Upper lobe of left lung (tissue), 6 donors: ENCODE measurements around the gene MVB12B. TPM values are rescaled to one million over a fixed set of nuclear protein-coding genes. Genes with fewer than 3 reads are reported as not detected.
A peak's percentile ranks its signal among the peaks of the same experiment; 100 is the strongest.

ENCODE experiments used
- ATAC-seq, 2 donors: fragments of 200-7000 bp; cut with Tn5 transposase; one replicate each; pipeline ENCODE4 v1.9.1; 2022; ENCODE audit warnings: mild to moderate bottlenecking in 2 of 2, moderate library complexity in 2 of 2; ENCODE audit not compliant: low FRiP score in 2 of 2
- DNase-seq, 2 donors: peaks; one replicate each; pipeline ENCODE4 v3.0.0-alpha.2; 2019 to 2020
- H3K27ac ChIP-seq, 4 donors: fragments of 200-600 bp; sonication (generic); one replicate each; pipeline ENCODE4 v1.5.1; 2016 to 2019
- H3K27me3 ChIP-seq, 4 donors: fragments of 200-600 bp; sonication (generic); one replicate each; pipeline ENCODE4 v1.5.1; 2017 to 2019
- H3K36me3 ChIP-seq, 4 donors: fragments of 200-600 bp; sonication (generic); one replicate each; pipeline ENCODE4 v1.5.1; 2016 to 2019
- H3K4me1 ChIP-seq, 4 donors: fragments of 200-600 bp; sonication (generic); one replicate each; pipeline ENCODE4 v1.5.1; 2018 to 2019
- H3K4me3 ChIP-seq, 4 donors: fragments of 200-600 bp; sonication (generic); one replicate each; pipeline ENCODE4 v1.5.1; 2017 to 2019; ENCODE audit warnings: mild to moderate bottlenecking in 2 of 4, moderate library complexity in 1 of 4
- H3K9me3 ChIP-seq, 4 donors: fragments of 200-600 bp; sonication (generic); one replicate each; pipeline ENCODE4 v1.5.1; 2018 to 2019
- CTCF ChIP-seq, 6 experiments: fragments of 450-650 bp in 4 of 6; fragments of 200-600 bp in 2 of 6; sonication (generic) in 2 of 6; IDR thresholded peaks; one replicate each; pipeline ENCODE4 v1.5.1; 2016 to 2019; ENCODE audit warnings: antibody characterized with exemption in 6 of 6
- EP300 ChIP-seq, 4 donors: sonication (generic); formaldehyde crosslinking; IDR thresholded peaks; one replicate each; pipeline ENCODE4 v1.5.1; 2017; ENCODE audit warnings: antibody characterized with exemption in 4 of 4, control low read depth in 2 of 4
- POLR2A ChIP-seq, 4 donors: fragments of 450-650 bp; IDR thresholded peaks; one replicate each; pipeline ENCODE4 v1.5.1; 2016 to 2017; ENCODE audit warnings: antibody characterized with exemption in 4 of 4, mild to moderate bottlenecking in 2 of 4
- POLR2AphosphoS5 ChIP-seq, 2 donors: sonication (generic); formaldehyde crosslinking; IDR thresholded peaks; one replicate each; pipeline ENCODE4 v1.5.1; 2017; ENCODE audit warnings: antibody characterized with exemption in 2 of 2
- WGBS, 2 donors: methylation state at CpG; one replicate each; pipeline ENCODE4 v1.1.5; 2017 to 2018; 5-methylcytosine and 5-hydroxymethylcytosine counted together
- total RNA-seq, 6 donors: library from RNA; depleted of rRNA in 4 of 6; stranded (reverse); fragments of >200 nt in 4 of 6; gene quantifications; one replicate each; pipeline versions ENCODE4 v1.1.0 to v1.2.1, GENCODE V29; 2016 to 2021
- donor health status: DM: no; HTN: no; CAD: no; lungs with moderate emphysema.
- donor health status: DM: no; HTN: yes; CAD: no; lungs with severe emphysema.

MVB12B gene
- total RNA-seq, 6 donors from 2014 or later, result 36.7 to 60.7 (median 41.0) TPM

GRCh38 chr9:126428534-126429175, 102.0 kb downstream of the MVB12B start:
- Histone ChIP-seq H3K4me3 (no peak overlapping the region), H3K36me3 (peaks cover 5 to 36% (median 9%) of the 10 kb centered on the region in 4 donors), H3K4me1 (peaks cover 0 to 8% (median 1%) of the 10 kb centered on the region in 4 donors), H3K27me3 (no peaks in the 10 kb centered on the region), H3K9me3 (no peaks in the 10 kb centered on the region), H3K27ac (no peak overlapping the region)
- 72 to 83% methylated on average over 9 of the region's 9 CpGs for WGBS, 2 donors
- ATAC-seq, result peak in 1 of 2 donors; percentile 34
- no peak for TF ChIP-seq POLR2A (IDR thresholded peaks at IDR 0.05)
- TF ChIP-seq POLR2AphosphoS5 (IDR thresholded peaks at IDR 0.05), result no peak
- TF ChIP-seq EP300 (IDR thresholded peaks at IDR 0.05), result no peak
- no peak for TF ChIP-seq CTCF (IDR thresholded peaks at IDR 0.05)
- peak in 1 of 2 donors; percentile 42 for DNase-seq

GRCh38 chr9:126429190-126429589, 102.6 kb downstream of the MVB12B start:
- Histone ChIP-seq H3K27me3 (no peaks in the 10 kb centered on the region), H3K36me3 (peaks cover 5 to 30% (median 7%) of the 10 kb centered on the region in 4 donors), H3K9me3 (no peaks in the 10 kb centered on the region), H3K4me1 (peaks cover 0 to 5% (median 0%) of the 10 kb centered on the region in 4 donors), H3K27ac (no peak overlapping the region), H3K4me3 (no peak overlapping the region)
- no peak for DNase-seq
- WGBS, 2 donors, result 92 to 97% methylated on average over 8 of the region's 8 CpGs
- ATAC-seq, result no peak
- TF ChIP-seq CTCF (IDR thresholded peaks at IDR 0.05), result no peak
- no peak for TF ChIP-seq POLR2A (IDR thresholded peaks at IDR 0.05)
- no peak for TF ChIP-seq EP300 (IDR thresholded peaks at IDR 0.05)
- no peak for TF ChIP-seq POLR2AphosphoS5 (IDR thresholded peaks at IDR 0.05)

GRCh38 chr9:126430124-126430523, 103.5 kb downstream of the MVB12B start:
- H3K27me3 ChIP-seq, result no peaks in the 10 kb centered on the region
- peaks cover 0 to 5% (median 0%) of the 10 kb centered on the region in 4 donors for H3K4me1 ChIP-seq
- WGBS, 2 donors, result 89 to 95% methylated on average over 6 of the region's 6 CpGs
- H3K27ac ChIP-seq, result no peak overlapping the region
- H3K4me3 ChIP-seq, result no peak overlapping the region
- no peak for TF ChIP-seq POLR2A (IDR thresholded peaks at IDR 0.05)
- TF ChIP-seq POLR2AphosphoS5 (IDR thresholded peaks at IDR 0.05), result no peak
- no peak for TF ChIP-seq EP300 (IDR thresholded peaks at IDR 0.05)
- TF ChIP-seq CTCF (IDR thresholded peaks at IDR 0.05), result no peak
- ATAC-seq (no peak), DNase-seq (no peak)
- H3K9me3 ChIP-seq, result no peaks in the 10 kb centered on the region
- peaks cover 3 to 24% (median 5%) of the 10 kb centered on the region in 4 donors for H3K36me3 ChIP-seq

- ATAC-seq (no peak), DNase-seq (no peak)
- no peak overlapping the region for H3K4me3 ChIP-seq
- peaks cover 0 to 5% (median 0%) of the 10 kb centered on the region in 4 donors for H3K4me1 ChIP-seq
- WGBS, 2 donors, result 73 to 81% methylated on average over 10 to 11 of the region's 11 CpGs
- H3K27ac ChIP-seq, result no peak overlapping the region
- no peaks in the 10 kb centered on the region for H3K27me3 ChIP-seq
- no peaks in the 10 kb centered on the region for H3K9me3 ChIP-seq
- no peak for TF ChIP-seq POLR2AphosphoS5 (IDR thresholded peaks at IDR 0.05)
- TF ChIP-seq EP300 (IDR thresholded peaks at IDR 0.05), result no peak
- TF ChIP-seq CTCF (IDR thresholded peaks at IDR 0.05), result no peak
- TF ChIP-seq POLR2A (IDR thresholded peaks at IDR 0.05), result no peak
- peaks cover 3 to 23% (median 5%) of the 10 kb centered on the region in 4 donors for H3K36me3 ChIP-seq
Observed at GRCh38 chr9:126431077-126431742, 104.6 kb downstream of the MVB12B start.
